HG03045 (cell line): ENCODE results near the gene PDE7B.
A peak's percentile ranks its signal among the peaks of the same experiment; 100 is the strongest.

Source experiments
- ATAC-seq: cut with Tn5 transposase; IDR thresholded peaks from one replicate; pipeline ENCODE4 v1.9.1; 2021; ENCODE audit warnings: mild to moderate bottlenecking, moderate library complexity; ENCODE audit not compliant: unreplicated experiment

Gene PDE7B

GRCh38 chr6:135851442-135852271 lies at the start of gene PDE7B:
PDE7B (plus strand) TSS chr6:135851701.
- ATAC-seq, result peak; percentile 83

- ATAC-seq, result no peak
Observed at GRCh38 chr6:135801755-135802465, 49.6 kb upstream of the PDE7B start.

- no peak for ATAC-seq
Observed at GRCh38 chr6:135810486-135810885, 41.0 kb upstream of the PDE7B start.

- ATAC-seq, result no peak
Observed at GRCh38 chr6:135811170-135811569, 40.3 kb upstream of the PDE7B start.

GRCh38 chr6:135811644-135812526 lies 39.6 kb upstream of the PDE7B start:
- no peak for ATAC-seq

- no peak for ATAC-seq
Observed at GRCh38 chr6:135813401-135813800, 38.1 kb upstream of the PDE7B start.

GRCh38 chr6:135814043-135814442 lies 37.5 kb upstream of the PDE7B start:
- ATAC-seq, result no peak

- no peak for ATAC-seq
Observed at GRCh38 chr6:135815216-135815615, 36.3 kb upstream of the PDE7B start.

GRCh38 chr6:135817035-135817434 lies 34.5 kb upstream of the PDE7B start:
- ATAC-seq, result no peak

- no peak for ATAC-seq
Observed at GRCh38 chr6:135819665-135820064, 31.8 kb upstream of the PDE7B start.

- no peak for ATAC-seq
Observed at GRCh38 chr6:135820340-135820739, 31.2 kb upstream of the PDE7B start.

GRCh38 chr6:135823851-135824250 lies 27.6 kb upstream of the PDE7B start:
- ATAC-seq, result no peak

GRCh38 chr6:135826236-135826804 lies 25.2 kb upstream of the PDE7B start:
- no peak for ATAC-seq

- ATAC-seq, result no peak
Observed at GRCh38 chr6:135828021-135828420, 23.5 kb upstream of the PDE7B start.

GRCh38 chr6:135830452-135830881 lies 21.0 kb upstream of the PDE7B start:
- no peak for ATAC-seq

GRCh38 chr6:135831016-135831415 lies 20.5 kb upstream of the PDE7B start:
- ATAC-seq, result no peak

- ATAC-seq, result no peak
Observed at GRCh38 chr6:135832166-135832565, 19.3 kb upstream of the PDE7B start.

- ATAC-seq, result no peak
Observed at GRCh38 chr6:135833771-135834170, 17.7 kb upstream of the PDE7B start.

- ATAC-seq, result no peak
Observed at GRCh38 chr6:135837735-135838449, 13.6 kb upstream of the PDE7B start.

GRCh38 chr6:135839121-135839520 lies 12.4 kb upstream of the PDE7B start:
- no peak for ATAC-seq
